Measurements from ENCODE around the gene TRMT11.

The TRMT11 gene

GRCh38 chr6:125955973-125956372 is 30.4 kb upstream of the TRMT11 start:
- in situ Hi-C loops (cut with MboI; ENCODE audit: low sequenced_read_pairs): loop anchor here (5.0 kb wide), 1 partner anchor 164 kb away; the partner anchor contains the start of gene NCOA7

GRCh38 chr6:125956506-125957390 is 29.6 kb upstream of the TRMT11 start, which contains the start of gene HINT3:
Gene HINT3 (plus strand): TSS chr6:125956770. CDS start chr6:125956978, 208 bp downstream.
- in situ Hi-C loops (cut with MboI; ENCODE audit: low sequenced_read_pairs): loop anchor here (5.0 kb wide), 1 partner anchor 164 kb away; the partner anchor contains the start of gene NCOA7

- in situ Hi-C loops (cut with MboI; ENCODE audit: low sequenced_read_pairs): loop anchor here (5.0 kb wide), 1 partner anchor 165 kb away; the partner anchor contains the start of gene NCOA7
These were observed 29.0 kb upstream of the TRMT11 start for GRCh38 chr6:125957391-125957693.

GRCh38 chr6:125957845-125958244 is 28.5 kb upstream of the TRMT11 start:
- in situ Hi-C loops (cut with MboI; ENCODE audit: low sequenced_read_pairs): loop anchor here (5.0 kb wide), 1 partner anchor 166 kb away; the partner anchor contains the start of gene NCOA7

GRCh38 chr6:125959041-125959440 is 27.3 kb upstream of the TRMT11 start:
- in situ Hi-C loops (cut with MboI; ENCODE audit: low sequenced_read_pairs): loop anchor here (5.0 kb wide), 1 partner anchor 167 kb away; the partner anchor contains the start of gene NCOA7

GRCh38 chr6:125961117-125961516 is 25.2 kb upstream of the TRMT11 start:
- in situ Hi-C loops (cut with MboI; ENCODE audit: low sequenced_read_pairs): no loop called here

- in situ Hi-C loops (cut with MboI; ENCODE audit: low sequenced_read_pairs): no loop called here
These were observed 23.3 kb upstream of the TRMT11 start for GRCh38 chr6:125962900-125963497.

- in situ Hi-C loops (cut with MboI; ENCODE audit: low sequenced_read_pairs): no loop called here
These were observed 22.5 kb upstream of the TRMT11 start for GRCh38 chr6:125963817-125964216.

GRCh38 chr6:125966569-125966968 is 19.8 kb upstream of the TRMT11 start:
- in situ Hi-C loops (cut with MboI; ENCODE audit: low sequenced_read_pairs): no loop called here

GRCh38 chr6:125968493-125968892 is 17.8 kb upstream of the TRMT11 start:
- in situ Hi-C loops (cut with MboI; ENCODE audit: low sequenced_read_pairs): no loop called here

GRCh38 chr6:125970760-125971159 is 15.6 kb upstream of the TRMT11 start:
- in situ Hi-C loops (cut with MboI; ENCODE audit: low sequenced_read_pairs): loop anchor here (10.0 kb wide), 1 partner anchor 656 kb away; no protein-coding TSS in a partner anchor

GRCh38 chr6:125972478-125972877 is 13.9 kb upstream of the TRMT11 start:
- in situ Hi-C loops (cut with MboI; ENCODE audit: low sequenced_read_pairs): loop anchor here (10.0 kb wide), 1 partner anchor 658 kb away; no protein-coding TSS in a partner anchor

GRCh38 chr6:125974214-125974866 is 12.0 kb upstream of the TRMT11 start:
- in situ Hi-C loops (cut with MboI; ENCODE audit: low sequenced_read_pairs): loop anchor here (10.0 kb wide), 1 partner anchor 660 kb away; no protein-coding TSS in a partner anchor

- in situ Hi-C loops (cut with MboI; ENCODE audit: low sequenced_read_pairs): loop anchor here (10.0 kb wide), 1 partner anchor 664 kb away; no protein-coding TSS in a partner anchor
These were observed 7.2 kb upstream of the TRMT11 start for GRCh38 chr6:125979101-125979500.

- in situ Hi-C loops (cut with MboI; ENCODE audit: low sequenced_read_pairs): no loop called here
These were observed 4.7 kb upstream of the TRMT11 start for GRCh38 chr6:125981571-125982185.

GRCh38 chr6:125983246-125983945 is 2.9 kb upstream of the TRMT11 start:
- in situ Hi-C loops (cut with MboI; ENCODE audit: low sequenced_read_pairs): no loop called here

- in situ Hi-C loops (cut with MboI; ENCODE audit: low sequenced_read_pairs): no loop called here
These were observed 2.0 kb upstream of the TRMT11 start for GRCh38 chr6:125984311-125984710.

GRCh38 chr6:125985522-125985921 is 818 bp upstream of the TRMT11 start:
- in situ Hi-C loops (cut with MboI; ENCODE audit: low sequenced_read_pairs): no loop called here

- in situ Hi-C loops (cut with MboI; ENCODE audit: low sequenced_read_pairs): no loop called here
These were observed 400 bp upstream of the TRMT11 start for GRCh38 chr6:125985979-125986300.

GRCh38 chr6:125987026-125987617 is 782 bp downstream of the TRMT11 start:
- in situ Hi-C loops (cut with MboI; ENCODE audit: low sequenced_read_pairs): no loop called here
